Esophagus squamous epithelium (tissue), 5 donors: ENCODE results near the gene KRTDAP. TPM values are rescaled to one million over a fixed set of nuclear protein-coding genes. Genes with fewer than 3 reads are reported as not detected.

Source experiments
- DNase-seq: peaks from one replicate; lab custom pipeline; 2025; lab: John Stamatoyannopoulos, UW
- H3K27ac ChIP-seq, 4 donors: fragments of 200-600 bp; sonication (generic); one replicate each; pipeline ENCODE4 v1.5.1; 2016 to 2019; ENCODE audit warnings: mild to moderate bottlenecking in 1 of 4
- H3K27me3 ChIP-seq, 4 donors: fragments of 200-600 bp; sonication (generic); 1 replicate in 3 of 4; 2 replicates in 1 of 4; pipeline versions ENCODE4 v1.5.1 to v1.6.0; 2017 to 2021; ENCODE audit warnings: antibody characterized with exemption in 1 of 4
- H3K36me3 ChIP-seq, 3 donors: fragments of 200-600 bp; sonication (generic); one replicate each; pipeline ENCODE4 v1.5.1; 2016 to 2019
- H3K4me1 ChIP-seq, 3 donors: fragments of 200-600 bp; sonication (generic); one replicate each; pipeline ENCODE4 v1.5.1; 2017 to 2019
- H3K4me3 ChIP-seq, 4 donors: fragments of 200-600 bp; sonication (generic); 1 replicate in 3 of 4; 2 replicates in 1 of 4; pipeline ENCODE4 v1.5.1; 2016 to 2019; ENCODE audit warnings: mild to moderate bottlenecking in 2 of 4, moderate library complexity in 1 of 4
- H3K9me3 ChIP-seq, 3 donors: fragments of 200-600 bp; sonication (generic); one replicate each; pipeline ENCODE4 v1.5.1; 2016 to 2019
- POLR2A ChIP-seq, 4 donors: fragments of 450-650 bp; IDR thresholded peaks; one replicate each; pipeline ENCODE4 v1.6.1; 2017; ENCODE audit warnings: antibody characterized with exemption in 4 of 4, mild to moderate bottlenecking in 4 of 4, moderate library complexity in 3 of 4
- WGBS, 2 donors: methylation state at CpG; one replicate each; pipeline ENCODE4 v1.1.5; 2018; 5-methylcytosine and 5-hydroxymethylcytosine counted together
- intact Hi-C: fragments of 100-400 bp; cut with DNase I; formaldehyde crosslinking; loops from one replicate; pipeline ENCODE4 v1.15.0; 2022
- total RNA-seq, 4 donors: library from RNA; depleted of rRNA; stranded (reverse); fragments of >200 nt; gene quantifications; one replicate each; pipeline ENCODE4 v1.1.0, GENCODE V29; 2016
- TF ChIP-seq, protein P1 (sequence below), 6 experiments: fragments of 450-650 bp in 4 of 6; fragments of 200-600 bp in 2 of 6; sonication (generic) in 2 of 6; IDR thresholded peaks; one replicate each; pipeline ENCODE4 v1.5.1; 2016 to 2019; ENCODE audit warnings: antibody characterized with exemption in 6 of 6, mild to moderate bottlenecking in 4 of 6, moderate library complexity in 4 of 6
- donor health status: DM: yes; HTN: yes; CAD: no.

The KRTDAP gene
- total RNA-seq, 4 donors from 2014 or later: 4.6 to 656 (median 111) TPM

GRCh38 chr19:35502751-35503150 is 12.5 kb upstream of the KRTDAP start:
- WGBS, 2 donors: 90 to 91% methylated on average over 2 to 4 of the region's 4 CpGs
- TF ChIP-seq, protein P1, sequence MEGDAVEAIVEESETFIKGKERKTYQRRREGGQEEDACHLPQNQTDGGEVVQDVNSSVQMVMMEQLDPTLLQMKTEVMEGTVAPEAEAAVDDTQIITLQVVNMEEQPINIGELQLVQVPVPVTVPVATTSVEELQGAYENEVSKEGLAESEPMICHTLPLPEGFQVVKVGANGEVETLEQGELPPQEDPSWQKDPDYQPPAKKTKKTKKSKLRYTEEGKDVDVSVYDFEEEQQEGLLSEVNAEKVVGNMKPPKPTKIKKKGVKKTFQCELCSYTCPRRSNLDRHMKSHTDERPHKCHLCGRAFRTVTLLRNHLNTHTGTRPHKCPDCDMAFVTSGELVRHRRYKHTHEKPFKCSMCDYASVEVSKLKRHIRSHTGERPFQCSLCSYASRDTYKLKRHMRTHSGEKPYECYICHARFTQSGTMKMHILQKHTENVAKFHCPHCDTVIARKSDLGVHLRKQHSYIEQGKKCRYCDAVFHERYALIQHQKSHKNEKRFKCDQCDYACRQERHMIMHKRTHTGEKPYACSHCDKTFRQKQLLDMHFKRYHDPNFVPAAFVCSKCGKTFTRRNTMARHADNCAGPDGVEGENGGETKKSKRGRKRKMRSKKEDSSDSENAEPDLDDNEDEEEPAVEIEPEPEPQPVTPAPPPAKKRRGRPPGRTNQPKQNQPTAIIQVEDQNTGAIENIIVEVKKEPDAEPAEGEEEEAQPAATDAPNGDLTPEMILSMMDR (IDR thresholded peaks at IDR 0.05): no peak
- no peak for TF ChIP-seq POLR2A (IDR thresholded peaks at IDR 0.05)
- intact Hi-C loops: no loop called here
- DNase-seq: no peak
- H3K4me1 ChIP-seq: no peaks in the 10 kb centered on the region
- peaks cover 0 to 13% (median 0%) of the 10 kb centered on the region in 4 donors for H3K27me3 ChIP-seq
- no peak overlapping the region for H3K27ac ChIP-seq
- no peaks in the 10 kb centered on the region for H3K9me3 ChIP-seq
- H3K36me3 ChIP-seq: peaks cover 0 to 21% (median 0%) of the 10 kb centered on the region in 3 donors
- H3K4me3 ChIP-seq: no peak overlapping the region

DNA sequence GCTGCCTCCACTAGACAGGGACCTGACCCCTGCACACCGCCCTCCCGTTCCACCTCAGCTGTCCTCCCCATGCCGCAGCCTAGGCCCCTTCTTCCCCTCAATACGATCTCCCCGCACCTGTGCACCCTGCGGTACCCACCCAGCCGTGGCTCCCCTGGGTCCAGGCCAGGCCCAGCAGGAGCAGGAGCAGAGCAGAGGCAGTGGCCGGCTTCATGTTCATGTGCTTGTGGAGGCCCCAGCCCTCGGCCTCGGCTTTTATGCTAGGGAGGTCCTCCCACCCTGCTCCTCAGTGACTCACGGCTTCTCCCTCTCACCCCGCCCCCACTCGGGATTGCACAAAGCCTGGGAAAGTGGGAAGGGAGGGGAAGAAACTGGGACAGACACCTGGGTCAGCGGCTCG is 11.4 kb upstream of the KRTDAP start:
- WGBS, 2 donors: 40 to 90% methylated on average over 1 to 5 of the region's 15 CpGs
- no peaks in the 10 kb centered on the region for H3K4me1 ChIP-seq
- DNase-seq: no peak
- TF ChIP-seq, protein P1 (IDR thresholded peaks at IDR 0.05): no peak
- TF ChIP-seq POLR2A (IDR thresholded peaks at IDR 0.05): no peak
- H3K27me3 ChIP-seq: peaks cover 0 to 4% (median 0%) of the 10 kb centered on the region in 4 donors
- H3K27ac ChIP-seq: no peak overlapping the region
- no peak overlapping the region for H3K4me3 ChIP-seq
- intact Hi-C loops: no loop called here
- no peaks in the 10 kb centered on the region for H3K9me3 ChIP-seq
- H3K36me3 ChIP-seq: peaks cover 0 to 21% (median 0%) of the 10 kb centered on the region in 3 donors

GRCh38 chr19:35500611-35501010 is 10.3 kb upstream of the KRTDAP start:
- no peak for DNase-seq
- WGBS, 2 donors: 84 to 100% methylated on average over 1 to 8 of the region's 10 CpGs
- H3K27ac ChIP-seq: no peak overlapping the region
- peaks cover 0 to 4% (median 0%) of the 10 kb centered on the region in 4 donors for H3K27me3 ChIP-seq
- TF ChIP-seq POLR2A (IDR thresholded peaks at IDR 0.05): no peak
- intact Hi-C loops: no loop called here
- peaks cover under 1 to 1% (median 1%) of the 10 kb centered on the region in 3 donors for H3K4me1 ChIP-seq
- no peak overlapping the region for H3K4me3 ChIP-seq
- peaks cover 0 to 13% (median 0%) of the 10 kb centered on the region in 3 donors for H3K36me3 ChIP-seq
- no peaks in the 10 kb centered on the region for H3K9me3 ChIP-seq

DNA sequence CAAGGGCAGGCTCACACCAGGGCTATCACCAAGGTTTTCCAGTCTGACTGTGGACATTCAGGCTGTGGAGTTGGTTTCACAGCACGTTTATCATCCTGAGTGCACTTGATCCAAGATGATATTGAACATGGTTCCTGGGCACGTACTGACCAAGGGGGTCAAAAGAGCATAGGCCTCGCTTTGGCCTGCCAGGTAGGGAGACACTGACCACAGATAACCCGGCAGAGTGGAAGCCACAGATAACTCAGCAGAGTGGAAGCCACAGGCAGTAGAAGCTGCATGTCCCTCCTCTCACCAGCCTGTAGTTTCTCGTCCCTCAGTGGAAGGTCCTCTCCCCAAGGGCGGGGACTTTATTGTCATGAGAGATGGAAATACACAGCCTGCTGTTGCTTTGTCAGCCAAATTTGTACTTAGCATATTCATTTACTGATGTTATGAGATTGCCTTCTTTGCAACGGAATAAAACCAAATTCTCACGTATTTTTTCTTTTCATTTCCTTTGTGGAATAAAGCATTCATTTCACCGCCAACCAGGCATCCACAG is 8.8 kb upstream of the KRTDAP start:
- 70 to 76% methylated on average over 8 of the region's 9 CpGs for WGBS, 2 donors
- H3K4me3 ChIP-seq: no peak overlapping the region
- TF ChIP-seq, protein P1 (IDR thresholded peaks at IDR 0.05): no peak
- H3K27me3 ChIP-seq: peaks cover 0 to 7% (median 0%) of the 10 kb centered on the region in 4 donors
- no peak overlapping the region for H3K27ac ChIP-seq
- intact Hi-C loops: loop anchor here (5.0 kb wide), 1 partner anchor 147 kb away; no protein-coding TSS in a partner anchor
- H3K4me1 ChIP-seq: peaks cover 5 to 16% (median 7%) of the 10 kb centered on the region in 3 donors
- no peak for DNase-seq
- no peaks in the 10 kb centered on the region for H3K9me3 ChIP-seq
- H3K36me3 ChIP-seq: no peaks in the 10 kb centered on the region

GRCh38 chr19:35498220-35498619 is 8.0 kb upstream of the KRTDAP start:
- DNase-seq: no peak
- H3K27ac ChIP-seq: no peak overlapping the region
- WGBS, 2 donors: 36 to 88% methylated on average over 1 to 3 of the region's 3 CpGs
- intact Hi-C loops: loop anchor here (5.0 kb wide), 1 partner anchor 146 kb away; no protein-coding TSS in a partner anchor
- peaks cover 5 to 24% (median 7%) of the 10 kb centered on the region in 3 donors for H3K4me1 ChIP-seq
- H3K36me3 ChIP-seq: no peaks in the 10 kb centered on the region
- no peak for TF ChIP-seq POLR2A (IDR thresholded peaks at IDR 0.05)
- TF ChIP-seq, protein P1 (IDR thresholded peaks at IDR 0.05): no peak
- no peak overlapping the region for H3K4me3 ChIP-seq
- H3K9me3 ChIP-seq: no peaks in the 10 kb centered on the region
- peaks cover 0 to 15% (median 0%) of the 10 kb centered on the region in 4 donors for H3K27me3 ChIP-seq
